HG02852 (cell line): ENCODE data around the gene ISOC2.
"Not testable (repeated sequence)": the region's sequence is repeated elsewhere in the genome, so short reads cannot be mapped to it uniquely, and the experiment has no call there.

Experiments used
- ATAC-seq: cut with Tn5 transposase; IDR thresholded peaks from one replicate; pipeline ENCODE4 v1.9.1; 2021; ENCODE audit warnings: mild to moderate bottlenecking, moderate library complexity; ENCODE audit not compliant: unreplicated experiment

ISOC2 gene

GRCh38 chr19:55443045-55443823 lies 18.2 kb downstream of the ISOC2 start, which contains the start of gene SHISA7:
Gene SHISA7, minus strand, starts transcription at chr19:55443300. Its CDS starts 437 bp downstream, at chr19:55442863.
- ATAC-seq = no peak

GRCh38 chr19:55442372-55442961 lies 19.0 kb downstream of the ISOC2 start:
- no peak for ATAC-seq

- ATAC-seq = no peak
Measured at GRCh38 chr19:55441692-55442321, 19.6 kb downstream of the ISOC2 start.

- ATAC-seq = no peak
Measured at GRCh38 chr19:55441319-55441691, 20.1 kb downstream of the ISOC2 start.

- no peak for ATAC-seq
Measured at GRCh38 chr19:55440411-55441105, 20.9 kb downstream of the ISOC2 start.

- ATAC-seq = no peak
Measured at GRCh38 chr19:55439052-55439451, 22.4 kb downstream of the ISOC2 start.

- no peak for ATAC-seq
Measured at GRCh38 chr19:55437410-55437809, 24.0 kb downstream of the ISOC2 start.

GRCh38 chr19:55436847-55437246 lies 24.6 kb downstream of the ISOC2 start:
- ATAC-seq = no peak

- no peak for ATAC-seq
Measured at GRCh38 chr19:55435020-55435419, 26.4 kb downstream of the ISOC2 start.

GRCh38 chr19:55434356-55434919 lies 27.0 kb downstream of the ISOC2 start:
- no peak for ATAC-seq

GRCh38 chr19:55433292-55433691 lies 28.1 kb downstream of the ISOC2 start:
- ATAC-seq = no peak

DNA sequence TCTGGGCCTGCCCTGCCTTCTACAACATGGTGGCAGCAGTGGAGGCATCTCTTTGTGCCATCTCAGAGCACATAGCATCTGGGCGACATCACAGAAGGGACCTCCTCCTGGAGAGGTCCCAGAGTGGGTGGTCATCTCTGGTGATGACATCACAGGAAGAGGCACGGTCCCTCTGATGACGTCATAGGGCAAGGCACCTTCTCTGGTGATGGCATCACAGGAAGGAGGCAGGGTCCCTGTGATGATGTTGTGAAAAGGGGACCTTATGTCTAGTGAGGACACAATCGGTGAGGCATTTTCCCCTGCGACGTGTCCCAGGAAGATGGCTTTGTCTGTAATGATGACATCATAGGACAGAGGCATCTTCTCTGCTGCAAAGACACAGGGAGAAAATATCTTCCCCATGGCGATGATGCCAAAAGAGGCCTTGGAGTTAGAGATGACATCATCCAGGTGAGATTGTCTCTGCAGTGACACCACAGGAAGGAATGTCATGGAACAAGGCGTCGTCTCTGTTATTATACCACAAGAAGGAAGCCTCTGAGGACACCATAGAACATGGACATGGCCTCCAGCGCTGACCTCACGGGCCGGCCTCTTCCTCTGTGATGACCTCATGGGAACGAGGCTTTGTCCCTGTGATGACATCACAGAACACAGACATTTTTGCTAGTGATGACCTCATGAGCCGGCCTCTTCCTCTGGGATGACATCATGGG lies 29.0 kb downstream of the ISOC2 start:
- no peak for ATAC-seq

DNA sequence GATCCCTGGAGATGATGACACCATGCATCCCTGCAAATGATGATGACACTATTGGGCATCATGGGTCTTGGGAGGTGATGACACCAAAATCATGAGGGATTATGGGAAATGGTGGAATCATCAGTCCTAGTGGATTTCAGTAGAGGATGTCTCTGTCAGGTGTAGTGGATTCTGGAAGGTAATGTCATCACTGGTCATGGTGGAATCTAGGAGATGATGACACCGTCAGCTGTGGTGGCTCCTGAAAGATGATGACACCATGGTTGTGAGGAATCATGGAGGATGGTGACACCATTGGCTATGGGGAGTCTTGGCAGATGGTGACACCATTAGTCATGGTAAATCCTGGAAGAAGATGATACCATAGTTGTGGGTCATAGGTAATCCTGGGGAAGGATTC lies 30.3 kb downstream of the ISOC2 start:
- ATAC-seq = no peak

- ATAC-seq = no peak
Measured at GRCh38 chr19:55426042-55426441, 35.4 kb downstream of the ISOC2 start.

DNA sequence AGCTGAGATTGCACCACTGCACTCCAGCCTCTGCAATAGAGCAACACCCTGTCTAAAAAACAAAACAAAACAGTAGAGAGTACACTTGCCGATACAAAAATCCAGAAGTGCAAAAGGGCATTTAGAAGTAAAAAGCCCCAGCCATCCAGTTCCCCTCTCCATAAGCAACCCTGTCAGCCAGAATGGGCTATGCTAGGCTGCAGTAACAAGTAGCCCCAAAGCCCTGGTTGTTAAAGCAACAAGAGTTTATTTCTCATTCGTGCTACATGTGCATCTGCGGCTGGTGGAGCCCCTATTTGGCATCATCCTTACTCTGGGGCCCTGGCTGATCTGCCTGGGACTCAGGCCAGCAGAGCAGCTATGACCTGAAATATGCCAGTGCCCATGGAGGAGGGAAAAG lies 36.9 kb downstream of the ISOC2 start:
- ATAC-seq = no peak

GRCh38 chr19:55423225-55424005 lies 38.0 kb downstream of the ISOC2 start:
- ATAC-seq = no peak

DNA sequence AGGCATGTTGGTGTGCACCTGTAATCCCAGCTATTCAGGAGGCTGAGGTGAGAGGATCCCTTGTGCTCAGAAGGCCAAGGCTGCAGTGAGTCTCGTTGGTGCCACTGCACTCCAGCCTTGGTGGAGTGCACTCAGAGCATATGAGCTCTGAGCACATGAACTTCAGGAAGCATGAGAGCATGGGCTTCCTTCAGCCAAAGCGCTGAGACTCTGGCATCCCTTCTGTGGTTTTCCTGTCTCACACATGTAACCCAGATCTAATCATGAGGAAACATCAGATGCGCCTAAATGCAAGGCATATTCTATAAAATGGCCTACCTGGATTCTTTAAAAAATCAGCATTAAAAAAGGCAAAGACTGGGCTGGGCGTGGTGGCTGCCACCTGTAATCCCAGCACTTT lies 40.2 kb downstream of the ISOC2 start:
- not testable (repeated sequence) for ATAC-seq

DNA sequence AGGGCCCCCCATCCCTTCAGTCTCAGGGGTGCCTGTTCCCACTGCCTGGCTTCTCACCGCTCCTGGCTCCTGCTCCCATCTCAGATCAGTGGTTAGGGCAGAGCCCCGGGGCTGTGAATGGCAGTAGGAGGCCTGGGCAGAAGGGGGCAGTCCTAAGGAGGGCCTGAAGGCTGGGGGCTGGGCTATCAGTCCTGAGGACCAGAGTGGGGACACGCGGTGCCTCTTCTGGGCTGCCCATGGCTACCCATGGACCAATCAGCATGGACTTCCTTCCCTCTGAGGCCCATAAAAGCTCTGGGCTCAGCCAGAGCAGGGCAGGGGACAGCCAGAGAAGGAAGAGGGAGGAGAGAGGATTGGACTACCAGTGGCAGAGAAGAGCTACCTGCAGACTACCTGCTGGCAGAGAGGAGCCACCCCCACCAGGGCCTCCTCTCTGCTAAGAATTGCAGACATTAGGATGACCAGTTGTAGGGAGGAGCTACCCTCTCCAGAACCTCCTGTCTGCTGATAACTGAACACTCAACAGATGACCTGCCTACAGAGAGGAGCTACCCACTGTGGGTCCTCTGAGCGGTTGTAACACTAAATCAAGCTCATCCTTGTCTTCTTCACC lies 41.7 kb downstream of the ISOC2 start:
- ATAC-seq = no peak

- no peak for ATAC-seq
Measured at GRCh38 chr19:55419103-55419502, 42.3 kb downstream of the ISOC2 start.
